T-cell (primary cell): Measurements from ENCODE around the gene B3GNT2. TPM values are rescaled to one million over a fixed set of nuclear protein-coding genes. Genes with fewer than 3 reads are reported as not detected.
"Not testable (repeated sequence)": the region's sequence is repeated elsewhere in the genome, so short reads cannot be mapped to it uniquely, and the experiment has no call there.

ENCODE experiments used
- ATAC-seq, 4 experiments: fragments of 200-7000 bp in 3 of 4; fragments of 150-1000 bp in 1 of 4; cut with Tn5 transposase; replicated peaks in 1 of 4; 1 replicate in 3 of 4; 2 replicates in 1 of 4; pipeline ENCODE4 v1.10.0; 2021; ENCODE audit warnings: moderate library complexity in 3 of 4, mild to moderate bottlenecking in 2 of 4, moderate number of reproducible peaks in 1 of 4
- CTCF ChIA-PET, 2 donors: fragments of 300-600 bp; sonication (Branson Sonifier 250); formaldehyde crosslinking; loops; one replicate each; lab custom pipeline; 2022; ENCODE audit warnings: antibody characterized with exemption in 2 of 2; lab: Charles Lee
- POLR2A ChIA-PET, 2 donors: fragments of 300-600 bp; sonication (Branson Sonifier 250); formaldehyde crosslinking; loops; one replicate each; lab custom pipeline; 2022; ENCODE audit warnings: antibody characterized with exemption in 2 of 2; lab: Charles Lee
- DNase-seq, 35 experiments: peaks; one replicate each; pipeline versions ENCODE4 v3.0.0 to v3.0.0-alpha.2; 2013 to 2023
- H3K27ac ChIP-seq: one replicate; pipeline ENCODE4 v1.5.1; 2013; ENCODE audit warnings: low read length
- H3K27me3 ChIP-seq, 2 experiments: replicated peaks in 1 of 2; 1 replicate in 1 of 2; 2 replicates in 1 of 2; pipeline versions ENCODE4 v1.6.1 to v1.7.0; 2013; ENCODE audit warnings: low read length in 1 of 2, mixed read lengths in 1 of 2; ENCODE audit not compliant: control insufficient read depth in 2 of 2, insufficient read depth in 2 of 2; ENCODE audit errors: extremely low read depth in 1 of 2
- H3K36me3 ChIP-seq, 2 donors: 1 replicate in 1 of 2; 2 replicates in 1 of 2; pipeline versions ENCODE4 v1.6.1 to v1.7.0; 2013; ENCODE audit warnings: low read length in 1 of 2; ENCODE audit not compliant: control insufficient read depth in 2 of 2, insufficient read depth in 1 of 2; ENCODE audit errors: extremely low read depth in 1 of 2
- H3K4me1 ChIP-seq, 2 experiments: 1 replicate in 1 of 2; 2 replicates in 1 of 2; pipeline versions ENCODE4 v1.6.1 to v1.7.0; 2013; ENCODE audit warnings: low read length in 2 of 2, mixed read lengths in 1 of 2; ENCODE audit not compliant: insufficient read depth in 2 of 2, control insufficient read depth in 1 of 2; ENCODE audit errors: extremely low read depth in 1 of 2
- H3K4me3 ChIP-seq, 2 donors: 1 replicate in 1 of 2; 2 replicates in 1 of 2; pipeline versions ENCODE4 v1.5.1 to v1.7.0; 2013; ENCODE audit warnings: mild to moderate bottlenecking in 2 of 2, low read length in 1 of 2, moderate library complexity in 1 of 2; ENCODE audit not compliant: control insufficient read depth in 1 of 2; ENCODE audit errors: extremely low read depth in 1 of 2
- H3K9me3 ChIP-seq: 2 replicates; pipeline ENCODE4 v1.7.0; 2013
- H3K27ac Mint-ChIP-seq, 2 donors: one replicate each; pipeline ENCODE4 v1.8.0; 2020 to 2021; ENCODE audit warnings: mild to moderate bottlenecking in 2 of 2, mixed read lengths in 2 of 2
- H3K27me3 Mint-ChIP-seq, 2 donors: one replicate each; pipeline ENCODE4 v1.8.0; 2021 to 2022; ENCODE audit warnings: mixed read lengths in 2 of 2
- H3K36me3 Mint-ChIP-seq: one replicate; pipeline ENCODE4 v1.8.0; 2021; ENCODE audit warnings: mixed read lengths
- H3K4me1 Mint-ChIP-seq, 3 donors: one replicate each; pipeline ENCODE4 v1.8.0; 2020 to 2022; ENCODE audit warnings: mixed read lengths in 3 of 3, mild to moderate bottlenecking in 1 of 3
- H3K4me3 Mint-ChIP-seq, 3 donors: one replicate each; pipeline ENCODE4 v1.8.0; 2020 to 2022; ENCODE audit warnings: mild to moderate bottlenecking in 3 of 3, mixed read lengths in 3 of 3, moderate library complexity in 3 of 3
- H3K9me3 Mint-ChIP-seq, 3 donors: one replicate each; pipeline ENCODE4 v1.8.0; 2020 to 2022; ENCODE audit warnings: mixed read lengths in 3 of 3
- WGBS: methylation state at CpG from one replicate; pipeline ENCODE4 v1.1.5; 2013; ENCODE audit warnings: missing lambda C conversion rate; ENCODE audit not compliant: insufficient coverage; 5-methylcytosine and 5-hydroxymethylcytosine counted together
- total RNA-seq, 35 experiments: library from RNA in 6 of 35; stranded (reverse) in 6 of 35; fragments of 120-200 nt in 1 of 35; gene quantifications; one replicate each; pipeline versions ENCODE4 v1.2.1 to v1.2.4 and lab custom pipeline; 2013 to 2026

Gene B3GNT2, protein sequence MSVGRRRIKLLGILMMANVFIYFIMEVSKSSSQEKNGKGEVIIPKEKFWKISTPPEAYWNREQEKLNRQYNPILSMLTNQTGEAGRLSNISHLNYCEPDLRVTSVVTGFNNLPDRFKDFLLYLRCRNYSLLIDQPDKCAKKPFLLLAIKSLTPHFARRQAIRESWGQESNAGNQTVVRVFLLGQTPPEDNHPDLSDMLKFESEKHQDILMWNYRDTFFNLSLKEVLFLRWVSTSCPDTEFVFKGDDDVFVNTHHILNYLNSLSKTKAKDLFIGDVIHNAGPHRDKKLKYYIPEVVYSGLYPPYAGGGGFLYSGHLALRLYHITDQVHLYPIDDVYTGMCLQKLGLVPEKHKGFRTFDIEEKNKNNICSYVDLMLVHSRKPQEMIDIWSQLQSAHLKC
- total RNA-seq (10 to 100 TPM; 20.9 to 47.3 (median 22.4) TPM), total RNA-seq (lab: John Stamatoyannopoulos, UW) (36.7 to 118 (median 68.9) reads per million in 29 experiments)
- total RNA-seq (2013) = 34.2 TPM

DNA sequence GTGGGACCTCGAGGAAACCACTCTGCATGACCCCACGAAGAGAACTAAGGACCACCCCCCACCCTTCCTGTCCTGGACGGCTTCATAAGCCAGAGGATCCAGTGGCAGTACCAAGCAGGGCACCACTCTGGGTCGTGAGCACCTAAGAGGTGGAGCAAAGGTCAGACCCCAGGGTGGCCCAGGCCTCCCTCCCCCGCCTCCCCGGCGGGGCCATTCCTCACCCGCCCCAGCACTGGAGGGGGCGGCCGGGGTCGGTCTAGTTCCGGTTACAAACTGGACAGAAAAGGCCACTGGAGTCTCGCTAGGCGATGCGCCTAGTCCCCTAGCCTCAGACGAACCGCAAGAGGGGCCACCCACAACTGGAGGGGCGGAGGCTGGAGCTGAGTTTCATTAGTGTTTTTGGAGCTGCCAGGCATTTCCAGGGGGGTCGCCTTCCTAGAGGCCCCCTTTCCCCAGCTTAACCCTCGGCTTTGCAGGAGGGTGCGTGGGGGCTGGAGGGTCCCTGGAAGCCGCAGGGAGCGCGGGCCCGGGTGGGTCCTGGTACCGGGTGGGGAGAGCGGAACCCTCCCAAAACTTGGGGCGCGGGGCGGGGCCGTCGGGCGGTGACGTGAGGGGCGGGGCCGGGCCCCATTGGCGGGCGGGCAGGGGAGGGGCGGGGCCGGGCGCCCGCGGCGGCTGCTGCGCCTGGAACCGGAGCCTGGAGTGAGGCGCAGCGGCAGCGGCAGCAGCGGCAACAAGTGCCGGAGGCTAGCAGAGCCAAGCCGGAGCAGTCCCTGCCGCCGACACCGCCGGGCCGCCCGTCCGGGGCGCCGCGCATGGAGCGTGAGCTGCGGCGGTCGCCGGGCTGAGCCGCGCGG lies at the start of gene B3GNT2:
B3GNT2 (plus strand) TSS at position 695 of the 857 bp plus-strand sequence. CDS start 26,106 bp downstream, outside the sequence.
- Mint-ChIP-seq H3K4me3 (peak within 1 kb of the TSS; percentile 87 to 96 (median 89)), H3K9me3 (no peaks in the 10 kb centered on the region), H3K27ac (peak within 1 kb of the TSS; percentile 78 to 85), H3K27me3 (no peaks in the 10 kb centered on the region), H3K36me3 (no peaks in the 10 kb centered on the region), H3K4me1 (peaks cover 30 to 43% (median 39%) of the 10 kb centered on the region in 3 donors)
- ChIA-PET CTCF (interaction anchor here (0.7 to 0.9 kb wide), 3 partner anchors 216 to 1647 kb away, joined by 3 to 7 read pairs (median 5); no protein-coding TSS in a partner anchor), POLR2A (interaction anchor here in 1 of 2 donors (0.7 kb wide), 1 partner anchor 138 kb away, joined by 3 read pairs; no protein-coding TSS in a partner anchor)
- H3K4me3 ChIP-seq = peak within 1 kb of the TSS; percentile 93 to 100
- H3K36me3 ChIP-seq = no peaks in the 10 kb centered on the region
- WGBS = under 1% methylated on average over 66 of the region's 70 CpGs
- peaks cover 26 to 37% of the 10 kb centered on the region in 2 experiments for H3K4me1 ChIP-seq
- peak; percentile 79 to 89 (median 84) for ATAC-seq
- H3K27me3 ChIP-seq = no peaks in the 10 kb centered on the region
- peak; percentile 66 to 91 (median 81) for DNase-seq
- no peaks in the 10 kb centered on the region for H3K9me3 ChIP-seq
- peak within 1 kb of the TSS; percentile 74 for H3K27ac ChIP-seq

DNA sequence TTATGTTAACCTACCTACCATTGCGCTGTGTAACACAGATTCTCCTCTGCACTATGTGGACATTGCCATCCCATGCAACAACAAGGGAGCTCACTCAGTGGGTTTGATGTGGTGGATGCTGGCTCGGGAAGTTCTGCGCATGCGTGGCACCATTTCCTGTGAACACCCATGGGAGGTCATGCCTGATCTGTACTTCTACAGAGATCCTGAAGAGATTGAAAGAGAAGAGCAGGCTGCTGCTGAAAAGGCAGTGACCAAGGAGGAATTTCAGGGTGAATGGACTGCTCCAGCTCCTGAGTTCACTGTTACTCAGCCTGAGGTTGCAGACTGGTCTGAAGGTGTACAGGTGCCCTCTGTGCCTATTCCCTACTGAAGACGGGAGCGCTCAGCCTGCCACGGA lies 49.1 kb upstream of the B3GNT2 start:
- H3K9me3 ChIP-seq, ATAC-seq, H3K36me3 ChIP-seq, H3K4me3 ChIP-seq, CTCF ChIA-PET, POLR2A ChIA-PET, H3K36me3 Mint-ChIP-seq, H3K27ac ChIP-seq, H3K27me3 ChIP-seq, H3K9me3 Mint-ChIP-seq, H3K4me1 ChIP-seq, H3K27me3 Mint-ChIP-seq: not testable (repeated sequence)
- Mint-ChIP-seq H3K4me1 (peaks cover 8 to 14% (median 9%) of the 10 kb centered on the region in 3 donors), H3K4me3 (peak overlapping the region in 1 of 3 donors; percentile 34), H3K27ac (peak overlapping the region in 1 of 2 donors; percentile 52)
- no CpG with 5 or more reads among the region's 7 CpGs for WGBS
- DNase-seq = peak in 34 of 35 experiments; percentile 1 to 67 (median 45)

DNA sequence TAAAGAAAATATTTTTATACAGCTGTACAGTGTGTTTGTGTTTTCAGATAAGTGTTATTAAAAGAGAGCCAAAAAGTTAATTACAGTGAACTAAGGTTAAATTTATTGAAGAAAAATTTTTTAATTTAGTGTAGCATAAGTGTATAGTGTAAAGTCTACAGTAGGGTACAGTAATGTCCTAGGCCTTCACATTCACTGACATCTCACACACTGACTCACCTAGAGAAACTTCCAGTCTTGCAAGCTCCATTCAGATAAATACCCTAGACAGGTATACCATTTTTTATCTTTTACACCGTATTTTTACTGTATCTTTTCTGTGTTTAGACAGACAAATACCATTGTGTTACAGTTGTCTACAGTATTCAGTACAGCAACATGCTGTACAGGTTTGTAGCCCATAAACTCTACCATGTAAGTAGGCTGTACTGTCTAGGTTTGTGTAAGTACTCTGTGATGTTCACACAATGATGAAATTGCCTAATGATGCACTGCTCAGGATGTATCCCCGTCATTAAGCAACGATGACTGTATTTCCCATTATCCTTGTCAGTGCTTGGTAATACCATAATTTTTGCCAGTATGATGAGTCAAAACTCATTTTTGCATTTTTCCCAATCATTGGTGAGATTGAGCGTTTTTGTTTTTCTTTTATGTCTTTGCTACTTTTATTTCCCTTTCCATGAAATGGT lies 48.2 kb upstream of the B3GNT2 start:
- Mint-ChIP-seq H3K4me3 (no peak overlapping the region), H3K27ac (no peak overlapping the region), H3K27me3 (no peaks in the 10 kb centered on the region), H3K36me3 (peaks cover 9% of the 10 kb centered on the region), H3K9me3 (peaks cover 0 to 5% (median 0%) of the 10 kb centered on the region in 3 donors), H3K4me1 (peaks cover 8 to 14% (median 9%) of the 10 kb centered on the region in 3 donors)
- CTCF ChIA-PET = interaction anchor here in 1 of 2 donors (0.7 kb wide), 1 partner anchor 486 kb away, joined by 3 read pairs; no protein-coding TSS in a partner anchor
- H3K36me3 ChIP-seq = no peaks in the 10 kb centered on the region
- no peaks in the 10 kb centered on the region for H3K27me3 ChIP-seq
- no CpG with 5 or more reads among the region's 4 CpGs for WGBS
- no peak overlapping the region for H3K27ac ChIP-seq
- no peaks in the 10 kb centered on the region for H3K9me3 ChIP-seq
- H3K4me1 ChIP-seq = peaks cover 0 to 5% of the 10 kb centered on the region in 2 experiments
- POLR2A ChIA-PET = no interaction called here
- ATAC-seq (no peak), DNase-seq (no peak)
- H3K4me3 ChIP-seq = no peak overlapping the region

DNA sequence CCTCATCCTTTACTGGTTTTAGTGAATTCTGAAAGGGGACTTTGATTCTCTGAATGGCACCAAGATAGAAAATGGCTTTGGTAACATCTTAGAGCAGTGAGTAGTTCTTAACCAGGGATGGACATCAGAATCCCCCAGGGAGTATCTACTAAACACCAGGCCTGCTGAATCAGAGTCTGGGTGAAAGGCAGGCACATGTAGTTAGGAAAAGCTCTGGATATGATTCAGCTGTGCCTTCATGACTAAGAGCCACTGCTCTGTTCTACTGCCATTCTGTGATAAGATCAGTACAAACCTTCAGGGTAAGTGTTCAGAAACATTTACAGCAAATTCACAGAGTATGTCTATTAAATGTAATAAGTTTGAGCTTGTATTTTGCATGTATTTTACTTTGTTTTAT lies 46.2 kb upstream of the B3GNT2 start:
- Histone ChIP-seq H3K4me1 (peaks cover 0 to 5% of the 10 kb centered on the region in 2 experiments), H3K36me3 (no peaks in the 10 kb centered on the region), H3K27ac (no peak overlapping the region), H3K9me3 (no peaks in the 10 kb centered on the region), H3K27me3 (no peaks in the 10 kb centered on the region), H3K4me3 (no peak overlapping the region)
- Mint-ChIP-seq H3K36me3 (peaks cover 10% of the 10 kb centered on the region), H3K9me3 (peaks cover 0 to 5% (median under 1%) of the 10 kb centered on the region in 3 donors), H3K4me1 (peaks cover 8 to 14% (median 9%) of the 10 kb centered on the region in 3 donors), H3K27me3 (no peaks in the 10 kb centered on the region), H3K4me3 (no peak overlapping the region), H3K27ac (no peak overlapping the region)
- no peak for ATAC-seq
- ChIA-PET CTCF (no interaction called here), POLR2A (no interaction called here)
- DNase-seq = no peak

DNA sequence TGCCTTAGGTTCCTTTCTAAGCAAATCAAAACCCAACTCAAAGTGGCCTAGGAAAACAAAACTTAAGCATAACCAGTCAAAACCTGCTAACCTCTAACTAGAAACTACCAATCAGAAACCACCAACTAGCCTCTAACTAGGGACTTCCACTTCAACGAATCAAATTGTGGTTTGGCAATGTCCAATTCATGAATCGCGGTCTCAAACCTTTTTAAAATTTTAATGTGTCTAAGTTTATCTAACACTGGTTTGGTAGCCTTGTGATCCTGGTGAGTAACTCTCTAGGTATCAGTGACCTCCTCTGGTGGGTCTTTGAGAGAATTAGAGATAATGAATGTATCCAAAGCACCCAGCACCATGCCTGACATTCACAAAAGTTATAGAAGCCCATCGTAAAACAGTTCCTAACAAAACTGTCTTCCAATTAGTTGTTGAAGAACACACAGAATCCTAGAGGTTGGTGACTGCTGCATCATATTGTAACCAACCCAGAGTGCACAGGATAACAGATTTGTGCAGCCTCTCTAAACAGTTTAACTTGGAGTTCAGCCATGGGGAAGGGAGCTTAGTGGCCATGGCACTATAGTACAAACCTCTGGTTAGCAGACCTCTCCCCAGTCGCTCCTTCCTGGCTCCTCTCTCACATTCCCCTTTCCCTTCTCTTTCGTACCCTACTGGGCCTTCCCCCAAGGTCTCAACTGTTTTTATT lies 45.2 kb upstream of the B3GNT2 start:
- ChIA-PET CTCF (no interaction called here), POLR2A (no interaction called here)
- 67% methylated on average over 1 of the region's 6 CpGs for WGBS
- H3K9me3 ChIP-seq = peaks cover 2% of the 10 kb centered on the region
- Mint-ChIP-seq H3K4me1 (peaks cover 5 to 8% (median 8%) of the 10 kb centered on the region in 3 donors), H3K27ac (no peak overlapping the region), H3K9me3 (peaks cover 3 to 7% (median 5%) of the 10 kb centered on the region in 3 donors), H3K36me3 (peaks cover 13% of the 10 kb centered on the region), H3K4me3 (no peak overlapping the region), H3K27me3 (no peaks in the 10 kb centered on the region)
- H3K27me3 ChIP-seq = no peaks in the 10 kb centered on the region
- H3K4me1 ChIP-seq = peaks cover 0 to 5% of the 10 kb centered on the region in 2 experiments
- H3K27ac ChIP-seq = no peak overlapping the region
- H3K36me3 ChIP-seq = no peaks in the 10 kb centered on the region
- DNase-seq (no peak), ATAC-seq (no peak)
- H3K4me3 ChIP-seq = no peak overlapping the region
